ENCODE measurements around the gene TUBA8.
A peak's percentile ranks its signal among the peaks of the same experiment; 100 is the strongest.
"Not testable (repeated sequence)": the region's sequence is repeated elsewhere in the genome, so short reads cannot be mapped to it uniquely, and the experiment has no call there.

The TUBA8 gene

DNA sequence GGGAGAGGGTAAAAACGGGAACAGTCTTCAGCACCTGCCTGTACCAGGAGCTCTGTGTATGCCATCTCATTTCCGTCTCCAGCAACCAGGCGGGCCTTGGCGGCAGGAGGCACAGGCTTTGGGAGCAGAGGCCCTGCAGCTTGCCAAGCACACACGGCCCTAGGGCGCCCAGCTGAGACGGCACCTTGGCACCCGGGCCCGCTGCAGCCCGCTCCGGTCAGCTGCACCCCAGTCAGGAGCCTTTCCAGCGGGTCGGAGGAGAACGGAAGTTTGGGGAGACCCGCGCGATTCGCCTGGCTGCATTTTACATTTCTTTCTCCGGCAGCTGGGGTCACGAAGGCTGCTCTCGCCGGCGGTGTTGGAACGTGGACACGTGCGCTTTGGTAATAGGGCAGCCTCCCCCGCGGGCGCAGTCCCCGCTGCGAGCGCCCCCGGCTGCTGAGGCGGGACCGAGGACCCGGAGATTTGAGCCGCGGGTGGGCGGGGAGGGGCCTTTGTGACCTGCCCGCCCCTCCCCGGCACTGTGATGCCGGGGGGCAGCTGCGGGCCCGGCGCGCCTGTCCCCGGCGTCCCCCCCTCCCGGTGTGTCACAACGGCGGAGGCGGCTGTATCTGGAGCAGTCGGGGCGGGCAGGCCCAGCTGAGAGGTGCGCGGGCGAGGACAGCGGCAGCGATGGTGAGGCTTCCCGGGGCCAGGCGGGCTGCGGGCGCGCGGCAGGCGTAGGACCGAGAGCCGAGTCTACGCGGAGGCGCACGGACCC lies at the start of gene TUBA8:
Gene TUBA8 (plus strand): TSS at position 616 of the 760 bp plus-strand sequence. CDS start 57 bp downstream, at position 673.
- DNase-seq: peak; percentile 52

DNA sequence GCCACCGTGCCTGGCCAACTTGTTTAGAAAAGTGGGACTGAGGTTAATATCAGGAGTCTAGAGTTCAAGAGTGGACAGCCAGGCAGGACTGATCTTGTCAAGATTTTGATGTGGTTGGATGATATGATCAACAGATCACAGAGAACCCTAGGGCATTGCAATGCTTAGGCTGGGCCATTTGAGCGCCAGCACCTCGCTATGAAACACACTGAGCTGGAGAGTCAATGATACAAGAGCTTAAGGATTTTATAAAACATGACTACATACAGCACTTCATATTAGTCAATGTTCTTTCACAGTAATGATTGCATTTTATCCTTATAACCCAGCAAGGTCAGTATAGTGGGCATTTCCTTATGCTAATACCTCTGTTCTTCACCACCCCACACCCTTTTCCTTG lies 48.2 kb upstream of the TUBA8 start:
- no peak for DNase-seq

DNA sequence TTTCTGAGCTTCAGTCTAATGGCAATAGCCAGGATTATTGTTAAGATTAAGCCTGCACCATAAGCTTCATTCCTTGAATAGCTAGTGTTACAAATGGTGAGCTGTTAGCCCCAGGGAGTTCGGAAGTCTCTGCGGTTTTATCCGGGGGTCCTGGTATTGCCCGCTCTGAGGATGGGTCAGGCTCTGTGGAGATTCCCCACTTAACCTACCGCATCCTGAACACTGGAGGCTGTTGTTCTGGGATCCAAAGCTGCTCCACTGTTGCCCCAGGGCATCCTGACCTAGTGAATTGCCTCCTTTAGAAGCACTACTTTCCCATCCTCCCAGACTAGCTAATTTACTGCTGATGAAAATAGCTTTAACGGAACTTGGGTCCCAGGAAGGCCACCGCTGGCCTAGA lies 47.3 kb upstream of the TUBA8 start:
- DNase-seq: no peak

DNA sequence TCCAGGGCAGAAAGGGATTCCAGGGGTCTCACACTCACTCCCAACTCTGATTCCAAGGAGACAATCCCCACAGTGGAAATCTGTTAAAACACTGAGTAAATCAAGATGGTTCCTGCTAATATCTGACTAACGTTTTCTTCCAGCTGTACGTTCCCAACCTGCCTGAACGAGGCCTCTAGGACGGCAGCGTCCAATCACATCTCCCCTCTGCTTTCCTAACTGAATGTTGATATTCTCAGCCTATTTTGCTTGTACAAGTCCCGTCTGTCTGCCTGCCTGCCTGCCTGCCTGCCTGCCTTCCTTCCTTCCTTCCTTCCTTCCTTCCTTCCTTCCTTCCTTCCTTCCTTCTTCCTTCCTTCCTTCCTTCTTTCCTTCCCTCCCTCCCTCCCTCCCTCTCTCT lies 46.9 kb upstream of the TUBA8 start:
- not testable (repeated sequence) for DNase-seq

DNA sequence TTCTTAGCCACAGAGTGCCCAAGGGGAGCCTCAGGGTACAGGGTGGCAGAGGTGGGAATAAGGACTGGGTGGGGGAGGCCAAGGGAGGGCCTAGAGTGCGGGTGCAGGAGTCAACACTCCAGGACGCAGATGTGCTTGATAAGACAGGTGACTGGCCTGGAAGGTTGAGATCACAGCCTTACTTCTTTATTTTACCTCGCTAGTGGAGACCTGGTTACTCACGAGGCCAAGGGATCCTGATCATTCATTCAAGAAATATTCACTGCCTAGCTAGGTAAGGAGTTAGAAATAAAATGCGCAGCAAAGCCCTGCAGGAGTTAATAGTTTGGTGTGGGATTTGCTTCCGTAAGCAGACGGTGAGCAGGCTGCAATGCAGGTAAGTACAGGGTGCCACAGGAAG lies 46.0 kb upstream of the TUBA8 start:
- DNase-seq: no peak

DNA sequence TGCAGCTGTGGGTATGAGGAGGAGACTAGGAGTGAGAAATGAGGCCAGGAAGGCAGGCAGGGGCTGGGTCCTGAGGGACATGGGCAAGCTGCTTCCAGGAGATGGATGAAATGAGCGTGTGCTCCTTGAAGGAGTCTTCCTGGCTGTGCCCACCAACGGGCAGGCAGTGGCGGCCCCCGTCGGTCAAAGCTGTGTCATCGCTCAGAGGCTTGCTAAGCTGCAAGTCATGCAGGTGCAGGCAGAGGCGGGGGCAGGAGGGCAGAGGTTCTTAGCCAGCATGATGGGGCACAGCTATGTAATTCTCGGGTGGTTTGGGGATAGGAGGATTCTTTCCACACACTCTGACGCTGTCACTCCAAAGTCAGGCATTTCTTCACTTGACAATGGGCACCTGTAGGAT lies 45.4 kb upstream of the TUBA8 start:
- DNase-seq: no peak

DNA sequence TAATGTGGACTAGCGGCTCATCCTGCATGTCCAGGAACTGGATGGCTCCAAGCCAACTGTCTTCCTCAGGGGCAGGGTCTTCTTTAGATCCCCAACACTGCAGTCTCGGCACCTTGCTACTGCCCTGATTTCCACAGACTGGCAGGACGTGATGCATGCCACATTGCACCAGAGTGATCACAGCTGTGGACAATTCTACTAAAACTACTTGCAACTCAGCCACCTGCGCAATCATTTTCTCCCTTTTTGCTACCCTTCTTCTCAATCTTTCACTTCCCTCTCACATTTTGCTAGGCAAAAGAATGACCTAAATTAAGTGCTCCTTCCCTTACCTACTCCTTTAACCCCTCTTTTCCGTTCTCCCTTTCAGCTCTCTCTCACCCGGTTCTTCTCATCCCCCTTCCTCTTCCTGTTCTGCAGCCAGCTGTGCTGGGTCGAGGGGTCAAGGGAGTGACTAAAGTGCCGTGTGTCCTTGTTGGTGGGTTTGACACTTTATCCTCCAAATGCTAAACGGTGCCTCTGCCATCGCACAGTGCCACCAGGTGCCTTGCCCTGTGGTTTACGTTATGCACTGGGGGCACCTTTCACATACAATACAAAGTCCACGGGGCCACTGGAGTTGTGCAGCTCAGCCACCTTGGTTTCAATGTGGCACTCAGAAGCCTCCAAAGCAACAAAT lies 44.3 kb upstream of the TUBA8 start:
- DNase-seq: no peak

DNA sequence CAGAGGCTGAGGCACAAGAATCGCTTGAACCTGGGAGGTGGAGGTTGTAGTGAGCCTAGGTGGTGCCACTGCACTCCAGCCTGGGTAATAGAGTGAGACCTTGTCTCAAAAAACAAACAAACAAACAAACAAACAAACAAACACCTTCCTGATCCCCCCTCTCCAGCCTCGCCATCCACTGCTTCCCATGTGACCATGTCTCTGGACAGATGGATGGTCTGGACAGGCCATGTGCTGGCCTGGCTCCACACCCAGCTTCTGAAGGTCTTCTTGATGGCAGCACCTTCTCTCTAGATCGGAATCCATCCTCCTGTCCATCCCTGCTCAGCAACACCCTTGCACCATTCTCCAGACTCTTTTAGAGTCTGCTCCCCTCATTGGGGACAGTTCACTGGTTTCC lies 43.5 kb upstream of the TUBA8 start:
- DNase-seq: no peak

DNA sequence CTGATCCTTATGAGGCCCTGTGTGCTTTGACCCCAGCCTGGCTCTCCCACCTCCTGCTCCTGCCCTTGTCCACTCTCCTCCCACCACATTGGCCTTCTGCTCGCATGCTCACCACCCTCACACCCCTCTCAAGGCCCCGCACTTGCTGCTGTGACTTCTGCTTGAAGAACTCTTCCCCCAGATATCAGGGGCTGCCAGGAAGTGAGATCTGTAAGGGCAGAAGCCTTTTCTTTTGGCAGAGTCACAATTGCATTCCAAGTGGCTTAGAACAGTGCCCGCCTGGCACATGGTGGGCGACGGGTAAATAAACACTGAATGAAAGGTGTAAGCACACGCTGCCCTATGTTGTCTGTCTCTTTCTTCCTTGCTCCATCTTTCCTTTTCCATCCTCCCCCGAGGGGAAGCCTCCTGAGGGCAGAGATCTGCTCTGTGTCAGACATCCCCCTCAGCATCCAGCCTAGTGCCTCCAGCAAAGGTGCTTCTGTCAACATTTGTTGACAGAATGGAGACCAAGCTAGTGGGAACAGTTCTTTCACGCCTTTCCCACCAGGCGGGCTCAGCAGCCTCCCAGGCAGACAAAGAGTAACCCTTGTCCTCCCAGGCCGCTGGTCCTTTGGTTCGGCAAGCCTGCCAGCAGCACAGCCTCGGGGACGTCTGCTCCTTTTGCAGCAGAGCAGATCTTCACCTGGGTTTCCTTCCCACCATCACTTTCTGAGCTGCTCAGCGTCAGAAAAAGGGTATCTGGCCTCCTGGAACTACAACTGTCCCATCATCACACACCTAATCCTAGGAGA lies 42.9 kb upstream of the TUBA8 start:
- no peak for DNase-seq

DNA sequence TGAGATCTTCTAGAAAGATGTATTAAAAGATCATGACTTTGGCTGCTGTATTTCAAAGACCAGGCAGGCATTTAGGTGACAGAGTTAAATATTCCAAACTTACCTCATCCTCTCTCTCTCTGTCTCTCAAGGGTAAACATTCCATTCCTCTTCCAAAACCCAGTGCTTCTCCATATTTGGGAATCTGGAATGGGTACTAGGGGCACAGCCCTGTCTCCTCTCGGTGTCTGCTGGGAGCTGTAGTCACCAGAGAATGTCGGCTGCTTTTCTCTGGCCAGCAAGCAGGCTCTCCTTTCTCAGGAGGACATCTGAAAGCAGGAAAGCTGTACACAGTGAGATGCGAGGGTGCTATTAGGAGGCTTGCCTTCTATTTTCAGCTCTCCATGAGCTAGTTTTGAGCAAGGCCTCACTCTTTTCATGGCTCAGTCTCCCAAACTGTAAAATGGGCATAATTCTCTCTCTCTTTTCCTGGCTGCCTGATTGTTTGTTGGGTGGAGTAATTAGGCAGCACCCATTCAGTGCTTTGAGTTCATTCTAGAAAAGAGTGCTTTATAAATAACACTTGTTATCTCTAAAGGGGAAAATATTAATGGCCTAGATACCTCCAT lies 42.1 kb upstream of the TUBA8 start:
- no peak for DNase-seq

DNA sequence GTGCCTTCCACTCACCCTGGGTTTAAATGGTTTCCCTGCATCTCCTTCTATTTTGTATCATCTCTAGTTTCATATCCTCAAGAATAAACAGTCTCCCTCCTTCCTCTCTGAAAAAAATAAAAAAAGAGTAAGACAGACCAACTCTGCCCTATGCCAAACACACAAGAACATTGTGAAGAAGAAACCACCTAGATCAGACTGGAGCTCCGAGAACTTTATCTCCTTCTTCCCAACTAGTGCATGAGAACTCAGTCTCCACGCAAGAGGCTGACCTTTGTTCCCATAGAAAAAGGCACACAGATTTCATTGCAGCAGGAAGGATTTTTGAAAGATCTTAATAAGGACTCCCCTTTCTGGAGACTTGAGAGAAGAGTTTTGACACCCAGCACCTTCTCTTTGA lies 41.6 kb upstream of the TUBA8 start:
- no peak for DNase-seq

DNA sequence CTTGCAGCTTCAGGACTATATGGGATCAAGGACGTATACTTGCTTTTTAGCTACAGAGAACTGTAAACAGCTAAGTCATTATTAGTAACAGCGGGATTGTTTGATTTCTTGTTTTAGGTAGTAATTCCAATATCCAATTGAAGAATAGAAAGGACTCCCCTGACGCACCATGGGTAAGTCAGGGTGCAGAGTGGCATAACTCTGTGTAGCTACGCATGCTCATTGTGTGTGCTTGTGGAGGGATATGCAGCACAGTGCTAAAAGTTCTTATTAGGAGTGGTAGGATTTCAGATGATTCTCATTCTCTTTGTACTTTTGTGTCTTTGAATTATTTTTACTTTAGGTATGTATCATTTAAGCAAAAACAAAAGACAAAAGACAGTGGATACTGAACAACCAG lies 40.6 kb upstream of the TUBA8 start:
- DNase-seq: no peak

DNA sequence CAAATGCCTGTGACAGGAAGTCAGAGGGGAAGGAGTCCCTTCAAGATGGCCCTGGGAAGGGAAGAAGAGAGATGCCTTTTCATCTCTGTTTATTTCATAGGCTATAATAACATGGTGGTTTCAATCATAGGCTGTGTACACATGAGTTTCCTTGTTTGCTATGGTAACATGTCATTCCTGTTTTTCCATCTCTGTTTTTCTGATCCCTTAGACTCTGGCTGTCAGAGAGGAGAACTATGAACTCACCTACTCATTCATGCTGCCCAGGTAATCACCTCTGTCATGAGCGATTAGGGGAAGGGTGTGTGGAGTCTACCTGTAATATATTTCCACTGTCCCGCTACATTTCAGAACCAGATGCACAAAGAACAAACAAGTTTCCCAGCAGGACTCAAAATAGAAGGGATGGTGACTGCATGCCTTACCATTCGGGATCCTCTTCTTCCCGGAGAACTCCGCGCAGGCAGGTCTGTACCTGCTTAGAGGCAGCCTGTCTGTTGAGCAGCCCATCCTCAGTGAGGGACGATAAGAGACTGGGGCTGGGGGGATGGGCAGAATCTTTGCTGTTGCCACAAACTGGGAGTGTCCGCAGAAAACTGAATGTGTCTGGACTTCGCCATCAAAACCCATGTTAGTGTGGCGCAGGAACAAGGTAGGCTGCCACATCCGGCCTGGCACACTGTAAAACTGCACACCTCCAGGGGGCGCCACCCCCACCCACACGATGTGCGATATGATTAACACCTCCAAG lies 39.9 kb upstream of the TUBA8 start:
- DNase-seq: no peak

DNA sequence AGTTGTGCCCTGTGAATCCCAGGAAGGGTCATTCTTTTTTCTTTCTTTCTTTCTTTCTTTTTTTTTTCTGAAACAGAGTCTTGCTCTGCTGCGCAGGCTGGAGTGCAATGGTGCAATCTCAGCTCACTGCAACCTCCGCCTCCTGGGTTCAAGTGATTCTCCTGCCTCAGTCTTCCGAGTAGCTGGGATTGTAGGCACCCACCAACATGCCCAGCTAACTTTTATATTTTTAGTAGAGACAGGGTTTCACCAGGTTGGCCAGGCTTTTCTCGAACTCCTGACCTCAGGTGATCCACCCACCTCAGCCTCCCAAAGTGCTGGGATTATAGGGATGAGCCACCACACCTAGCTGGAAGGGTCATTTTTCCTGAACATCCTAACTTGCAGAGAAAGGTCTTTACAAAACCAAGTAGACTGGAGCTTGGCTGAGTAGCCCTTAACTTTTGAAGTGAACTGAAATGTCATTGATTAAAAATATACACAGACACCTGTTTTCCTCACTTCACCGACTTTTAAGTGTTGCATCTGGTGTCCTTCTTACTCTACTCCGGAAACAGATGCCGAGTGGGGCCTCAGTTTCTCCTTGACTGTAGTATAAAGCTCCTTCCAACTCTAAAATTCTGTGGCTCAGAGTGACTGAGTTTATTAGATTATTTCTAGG lies 39.2 kb upstream of the TUBA8 start:
- not testable (repeated sequence) for DNase-seq

DNA sequence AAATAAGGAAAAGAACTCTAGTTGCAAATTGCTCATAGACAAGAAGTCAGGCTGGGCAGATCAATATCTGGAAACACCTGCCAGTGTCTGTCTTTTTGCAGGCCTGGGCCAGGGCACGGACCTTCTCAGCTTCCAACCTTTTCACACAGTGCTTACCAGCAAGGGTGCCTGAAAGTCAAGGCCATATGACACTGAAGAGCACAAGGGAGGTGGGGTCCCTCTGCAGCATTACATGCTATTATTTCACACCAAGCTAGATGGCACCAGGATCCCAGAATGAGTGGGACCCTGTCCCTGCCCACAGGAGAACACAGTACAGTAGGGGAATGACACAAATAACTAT lies 38.7 kb upstream of the TUBA8 start:
- DNase-seq: no peak

DNA sequence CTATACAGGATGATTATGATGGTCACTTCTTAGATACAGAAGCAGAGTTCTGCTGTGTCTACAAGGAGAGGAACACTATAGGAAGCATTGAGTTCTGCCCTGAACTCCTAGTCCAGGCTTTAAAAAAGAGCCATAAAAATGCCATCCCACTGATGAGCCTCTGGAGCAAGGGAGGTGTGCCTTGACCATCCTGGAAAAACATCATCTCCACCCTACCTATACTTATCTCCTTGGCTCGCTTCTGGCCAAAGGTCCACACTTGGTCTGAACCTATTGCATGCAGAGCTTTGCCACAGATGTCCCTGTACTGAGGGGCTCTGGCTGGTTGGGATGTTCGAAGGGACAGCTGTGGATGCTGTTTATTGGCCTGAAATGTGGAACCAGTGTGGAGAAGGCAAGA lies 37.1 kb upstream of the TUBA8 start:
- no peak for DNase-seq

DNA sequence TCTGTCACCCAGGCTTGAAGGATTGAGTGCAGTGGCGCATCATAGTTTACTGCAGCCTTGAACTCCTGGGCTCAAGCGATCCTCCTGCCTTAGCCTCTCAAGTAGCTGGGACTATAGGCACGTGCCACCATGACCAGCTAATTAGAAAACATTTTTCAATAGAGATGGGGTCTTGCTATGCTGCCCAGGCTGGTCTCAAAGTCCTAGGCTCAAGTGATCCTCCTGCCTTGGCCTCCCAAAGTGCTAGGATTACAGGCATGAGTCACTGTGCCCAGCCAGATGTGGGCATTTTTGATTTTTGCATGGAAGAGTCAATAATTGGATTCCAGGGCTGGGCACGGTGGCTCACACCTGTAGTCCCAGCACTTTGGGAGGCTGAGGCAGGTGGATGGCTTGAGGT lies 36.7 kb upstream of the TUBA8 start:
- not testable (repeated sequence) for DNase-seq

DNA sequence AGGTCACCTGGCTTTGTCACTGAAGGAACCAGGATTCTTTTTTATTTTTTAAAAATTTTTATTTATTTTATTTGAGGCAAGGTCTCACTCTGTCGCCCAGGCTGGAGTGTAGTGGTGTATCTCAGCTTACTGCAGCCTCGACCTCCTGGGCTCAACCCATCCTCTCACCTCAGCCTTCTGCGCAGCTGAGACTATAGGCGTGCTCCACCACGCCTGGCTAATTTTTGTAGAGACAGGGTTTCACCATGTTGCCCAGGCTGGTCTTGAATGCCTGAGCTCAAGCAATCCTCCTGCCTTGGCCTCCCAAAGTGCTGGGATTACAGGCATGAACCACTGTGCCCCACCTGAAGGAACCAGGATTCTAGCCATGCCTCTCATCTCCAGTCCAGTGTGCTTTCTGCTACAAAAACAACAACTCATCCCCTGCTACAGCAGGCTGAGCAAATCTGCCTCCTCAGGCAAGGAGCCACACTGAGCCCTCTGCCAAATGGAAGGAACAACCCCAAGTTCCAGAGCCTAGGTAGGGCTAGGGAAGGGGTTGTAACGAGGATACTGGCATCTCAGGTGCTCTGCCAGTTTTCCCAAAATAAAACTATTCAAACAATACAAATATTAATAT lies 35.4 kb upstream of the TUBA8 start:
- no peak for DNase-seq

DNA sequence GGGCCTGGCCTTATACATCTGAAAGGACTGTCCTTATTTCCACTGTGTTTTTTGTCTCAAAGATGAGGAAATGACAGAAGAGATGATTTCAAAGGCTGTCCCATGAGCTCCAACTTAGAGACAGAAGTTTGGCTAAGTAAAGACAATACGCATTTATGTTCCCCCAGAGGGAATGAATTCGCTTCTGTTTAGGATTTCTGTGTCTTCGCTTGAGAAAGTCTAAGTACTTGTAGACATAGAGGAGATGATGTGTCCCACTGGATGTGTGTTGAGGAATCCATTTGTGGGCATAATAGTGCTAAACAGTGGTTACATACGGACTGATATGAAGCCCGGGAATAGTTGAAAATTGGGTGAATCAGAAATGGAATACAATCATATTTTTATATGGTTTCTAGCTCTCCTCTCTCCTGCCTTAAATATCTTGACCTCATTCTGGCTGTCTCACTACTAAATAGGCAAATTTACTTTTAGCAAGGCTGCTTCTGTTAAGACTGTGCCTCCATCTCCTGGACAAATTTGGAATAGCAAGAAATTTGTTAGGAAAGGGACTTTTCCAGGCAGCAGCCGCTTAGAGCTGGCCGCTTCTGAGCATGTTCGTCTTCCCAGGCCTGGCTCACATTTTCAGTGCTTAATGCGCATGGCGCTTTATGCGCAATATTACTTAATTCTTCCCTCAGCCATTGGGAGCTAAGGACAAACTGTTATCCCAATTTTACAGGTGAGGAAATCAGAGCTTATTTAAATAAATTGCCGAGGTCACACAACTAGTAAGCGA lies 34.7 kb upstream of the TUBA8 start:
- no peak for DNase-seq

DNA sequence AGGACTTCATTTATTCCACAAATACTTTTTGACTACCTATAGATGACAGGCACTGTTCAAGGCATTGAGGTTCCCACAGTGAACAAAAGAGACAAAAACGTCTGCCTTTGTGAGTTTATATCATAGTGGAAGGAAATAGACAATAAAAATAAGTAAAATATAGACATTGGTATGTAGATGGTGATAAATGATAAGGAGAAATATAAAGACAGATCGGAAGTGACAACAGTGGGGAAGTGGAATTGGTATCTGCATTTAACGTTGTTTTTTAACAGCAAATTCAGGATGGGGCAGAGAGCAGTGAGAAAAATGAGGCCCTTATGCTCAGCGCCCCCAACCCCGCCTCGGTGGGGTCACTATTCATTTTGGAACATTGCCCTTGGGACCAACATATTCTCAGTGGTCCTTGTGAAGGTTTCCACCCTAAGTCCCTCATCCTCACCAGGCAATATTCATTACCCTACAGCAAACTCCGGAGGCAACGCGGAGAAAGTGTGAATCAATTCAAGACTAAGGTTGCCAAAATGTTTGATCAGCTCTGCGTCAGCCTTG lies 33.4 kb upstream of the TUBA8 start:
- DNase-seq: no peak

Data from activated naive CD4-positive, alpha-beta T cell treated with anti-CD3 and anti-CD28 coated beads, Interleukin-2, amount 50 U/mL, for 16 hours (primary cell).